HG03135 (cell line): ENCODE measurements around the gene ANK3.

Experiments
- ATAC-seq: cut with Tn5 transposase; IDR thresholded peaks from one replicate; pipeline ENCODE4 v1.9.1; 2021; ENCODE audit warnings: mild to moderate bottlenecking, moderate library complexity; ENCODE audit not compliant: unreplicated experiment

The ANK3 gene

DNA sequence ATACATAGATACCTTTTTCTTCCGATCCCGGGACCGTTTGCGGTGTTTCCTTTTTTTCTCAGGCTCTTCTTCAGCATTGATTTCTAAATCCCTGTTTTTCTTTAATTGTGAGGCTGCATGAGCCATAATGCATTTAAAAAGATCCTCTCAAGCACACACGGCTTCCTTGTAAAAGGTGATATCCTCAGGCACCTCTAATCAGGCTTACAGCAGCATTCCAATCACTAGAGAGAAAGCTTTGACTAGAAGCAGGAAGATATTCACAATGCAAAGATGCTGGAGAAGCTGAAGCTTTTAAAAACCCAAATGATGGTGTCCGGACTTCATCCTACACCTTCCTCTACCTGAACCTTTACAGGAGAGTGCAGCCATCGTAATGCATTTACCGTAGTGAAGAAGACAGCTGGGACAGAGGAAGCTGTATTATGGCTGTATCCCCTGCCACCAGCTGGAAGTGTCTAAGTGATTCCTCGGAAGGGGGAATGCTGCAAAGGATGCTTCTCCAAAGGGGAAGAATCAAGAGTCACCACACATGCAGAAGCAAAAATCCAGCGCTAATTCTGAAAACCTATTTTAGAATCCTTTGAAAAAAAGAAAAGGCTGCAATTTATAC, at the start of gene ANK3:
TSS of gene ANK3 (minus strand) at position 463 of the 613 bp plus-strand sequence. CDS start at position 126, 337 bp downstream.
- no peak for ATAC-seq

- no peak for ATAC-seq
These were observed 44.9 kb upstream of the ANK3 start for GRCh38 chr10:60434418-60435046.

GRCh38 chr10:60433684-60434083, 44.0 kb upstream of the ANK3 start:
- no peak for ATAC-seq

DNA sequence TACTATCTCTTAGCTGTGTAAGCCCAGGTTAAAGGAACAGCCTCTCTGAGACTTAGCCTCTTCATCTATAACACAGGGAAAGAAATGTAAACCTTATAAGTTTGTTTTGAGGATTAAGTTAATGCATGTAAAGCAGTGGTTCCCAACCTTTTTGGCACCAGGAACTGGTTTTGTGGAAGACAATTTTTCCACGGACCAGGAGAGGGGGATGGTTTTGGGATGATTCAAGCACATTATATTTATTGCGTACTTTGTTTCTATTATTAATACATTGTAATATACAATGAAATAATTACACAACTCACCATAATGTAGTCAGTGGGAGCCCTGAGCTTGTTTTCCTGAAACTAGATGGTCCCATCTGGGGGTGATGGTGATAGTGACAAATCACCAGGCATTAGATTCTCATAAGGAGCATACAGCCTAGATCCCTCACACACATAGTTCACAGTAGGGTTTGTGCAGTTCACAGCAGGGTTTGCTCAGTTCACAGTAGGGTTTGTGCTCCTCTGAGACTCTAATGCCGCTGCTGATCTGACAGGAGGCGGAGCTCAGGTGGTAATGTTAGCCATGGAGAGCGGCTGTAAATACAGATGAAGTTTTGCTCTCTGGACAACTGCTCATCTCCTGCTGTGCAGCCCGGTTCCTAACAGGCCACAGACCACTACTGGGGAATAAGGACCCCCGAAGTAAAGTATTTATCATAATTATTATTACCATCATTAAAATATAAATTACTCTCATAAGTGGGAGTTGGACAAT, 41.3 kb upstream of the ANK3 start:
- ATAC-seq: no peak

- ATAC-seq: no peak
These were observed 40.3 kb upstream of the ANK3 start for GRCh38 chr10:60430017-60430416.

- ATAC-seq: no peak
These were observed 39.6 kb upstream of the ANK3 start for GRCh38 chr10:60429084-60429849.

GRCh38 chr10:60428387-60428737, 38.7 kb upstream of the ANK3 start:
- ATAC-seq: no peak

DNA sequence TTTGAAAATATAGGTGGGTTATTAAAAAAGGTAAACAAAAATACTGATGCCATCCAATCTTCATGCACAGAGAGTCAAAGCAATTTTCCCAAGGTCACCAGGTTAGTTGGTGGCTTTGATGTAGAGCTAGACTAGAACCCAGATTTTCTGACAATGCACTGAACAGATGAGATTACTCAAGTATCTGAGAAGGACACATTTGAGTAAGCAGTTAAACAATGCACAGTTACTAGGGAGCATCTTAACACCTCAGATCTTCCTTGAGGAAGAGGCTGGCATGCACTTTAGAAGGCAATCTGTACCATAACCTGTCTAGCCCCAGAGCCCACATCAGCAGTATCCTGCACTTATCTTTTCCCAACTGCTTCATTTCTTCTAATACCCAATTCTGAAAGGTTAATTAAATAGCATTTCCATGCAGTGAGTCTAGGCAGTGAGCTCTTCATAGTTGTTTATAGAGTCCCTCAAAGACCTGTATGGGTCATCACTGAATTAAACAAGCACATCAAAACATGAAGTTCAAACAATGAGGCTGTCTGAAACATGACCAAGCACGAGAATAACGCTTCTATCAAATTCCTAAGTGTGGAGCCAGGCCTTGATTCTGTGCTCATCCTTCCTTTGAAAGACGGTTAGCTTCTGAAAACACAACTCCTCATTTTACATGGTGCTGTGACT, 38.2 kb upstream of the ANK3 start:
- no peak for ATAC-seq

GRCh38 chr10:60427148-60427547, 37.5 kb upstream of the ANK3 start:
- ATAC-seq: no peak

- no peak for ATAC-seq
These were observed 36.8 kb upstream of the ANK3 start for GRCh38 chr10:60426425-60426824.

GRCh38 chr10:60425392-60426110, 35.9 kb upstream of the ANK3 start:
- ATAC-seq: no peak

- ATAC-seq: no peak
These were observed 35.3 kb upstream of the ANK3 start for GRCh38 chr10:60424971-60425370.

DNA sequence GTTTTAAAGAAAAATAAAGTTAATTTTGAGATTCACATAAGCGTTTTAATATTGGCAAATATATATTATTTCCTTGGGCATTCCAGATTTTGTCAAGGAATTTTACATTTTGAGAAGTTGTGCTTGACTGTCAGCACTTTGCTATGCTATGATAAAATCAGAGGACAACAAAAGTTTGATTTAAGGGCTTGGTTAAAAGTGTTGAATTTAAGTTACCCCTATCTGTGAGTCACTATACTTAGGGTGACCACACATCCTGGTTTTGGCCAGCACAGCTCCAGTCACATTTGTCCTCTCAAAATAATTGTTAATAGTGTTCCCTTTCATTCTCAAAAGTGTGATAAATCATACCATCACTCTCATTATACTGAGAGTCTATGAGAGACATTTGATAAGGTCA, 34.2 kb upstream of the ANK3 start:
- ATAC-seq: no peak

DNA sequence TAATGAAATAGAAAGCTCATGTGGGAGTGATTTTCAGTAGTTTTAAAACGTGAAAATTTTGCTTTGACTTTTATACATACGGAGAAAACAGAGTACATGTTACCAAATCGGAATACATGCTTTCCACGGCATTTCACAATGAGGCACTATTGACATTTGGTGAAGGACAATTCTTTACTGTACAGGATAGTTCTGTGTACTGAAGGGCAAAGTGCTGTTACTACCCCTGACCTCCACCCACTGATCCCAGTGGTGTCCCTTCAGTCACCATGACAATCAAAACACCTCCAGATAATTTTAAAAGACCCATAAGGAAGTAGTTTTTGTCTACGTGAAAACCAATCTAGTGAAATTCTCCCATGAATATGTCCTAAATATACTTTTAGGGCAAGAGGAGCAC, 33.1 kb upstream of the ANK3 start:
- ATAC-seq: no peak

DNA sequence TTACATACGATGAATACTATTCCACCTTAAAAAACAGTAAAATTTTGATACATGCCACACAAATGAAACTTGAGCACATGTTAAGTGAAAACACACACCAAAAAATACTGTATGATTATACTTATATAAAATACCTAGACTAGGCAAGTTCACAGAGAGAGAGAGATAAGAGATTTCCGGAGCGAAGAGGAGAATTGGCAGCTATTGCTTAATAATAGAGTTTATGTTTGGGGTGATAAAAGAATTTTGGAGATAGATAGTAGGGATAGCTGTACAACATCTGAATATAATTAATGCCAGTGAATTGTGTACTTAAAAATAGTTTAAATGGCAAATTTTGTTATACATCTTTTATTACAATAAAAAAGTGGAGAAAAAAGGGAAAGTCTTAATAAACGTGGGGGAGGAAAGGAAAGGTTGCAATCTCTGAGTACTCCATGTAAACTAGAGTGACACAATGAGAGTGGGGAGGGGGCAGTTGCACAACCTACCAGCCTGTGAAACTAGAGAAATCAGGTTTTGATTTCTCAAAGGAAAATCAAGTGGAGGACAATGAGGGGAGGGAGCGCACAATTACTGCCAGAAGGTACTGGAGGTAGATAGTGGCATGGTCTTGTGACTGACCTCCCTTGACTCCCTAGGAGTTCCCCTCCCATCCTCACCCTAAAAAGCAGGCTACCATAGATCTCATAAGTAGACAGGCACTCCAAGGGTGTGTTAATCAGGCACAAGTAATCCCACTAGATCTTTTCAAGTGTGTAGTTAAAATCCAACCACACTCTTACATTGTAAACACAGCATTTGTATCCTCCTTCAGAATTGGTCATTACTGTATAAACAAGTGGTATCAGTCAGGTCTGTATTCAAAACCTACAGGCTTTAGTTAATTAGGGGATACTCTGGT, 31.6 kb upstream of the ANK3 start:
- ATAC-seq: no peak

DNA sequence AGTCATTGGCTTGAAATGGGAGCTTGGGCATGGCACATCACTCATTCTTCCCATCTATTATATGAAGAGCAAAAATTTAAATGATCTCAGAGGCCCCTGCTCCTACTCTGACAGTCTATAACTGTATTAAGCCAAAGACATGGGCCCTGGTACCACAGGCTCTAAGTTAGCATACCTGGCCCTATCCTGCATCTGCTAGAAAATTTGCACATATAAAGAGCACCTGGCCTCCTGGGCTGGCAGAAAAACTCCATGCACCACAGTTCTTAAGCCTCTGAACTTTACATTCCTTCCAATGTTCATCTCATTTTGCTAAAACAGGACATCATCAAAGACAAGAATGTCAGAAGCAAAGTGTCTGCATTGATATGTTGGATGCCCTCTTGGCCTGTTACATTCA, 29.6 kb upstream of the ANK3 start:
- no peak for ATAC-seq

- ATAC-seq: no peak
These were observed 28.2 kb upstream of the ANK3 start for GRCh38 chr10:60417901-60418300.

GRCh38 chr10:60417024-60417423, 27.3 kb upstream of the ANK3 start:
- ATAC-seq: no peak

DNA sequence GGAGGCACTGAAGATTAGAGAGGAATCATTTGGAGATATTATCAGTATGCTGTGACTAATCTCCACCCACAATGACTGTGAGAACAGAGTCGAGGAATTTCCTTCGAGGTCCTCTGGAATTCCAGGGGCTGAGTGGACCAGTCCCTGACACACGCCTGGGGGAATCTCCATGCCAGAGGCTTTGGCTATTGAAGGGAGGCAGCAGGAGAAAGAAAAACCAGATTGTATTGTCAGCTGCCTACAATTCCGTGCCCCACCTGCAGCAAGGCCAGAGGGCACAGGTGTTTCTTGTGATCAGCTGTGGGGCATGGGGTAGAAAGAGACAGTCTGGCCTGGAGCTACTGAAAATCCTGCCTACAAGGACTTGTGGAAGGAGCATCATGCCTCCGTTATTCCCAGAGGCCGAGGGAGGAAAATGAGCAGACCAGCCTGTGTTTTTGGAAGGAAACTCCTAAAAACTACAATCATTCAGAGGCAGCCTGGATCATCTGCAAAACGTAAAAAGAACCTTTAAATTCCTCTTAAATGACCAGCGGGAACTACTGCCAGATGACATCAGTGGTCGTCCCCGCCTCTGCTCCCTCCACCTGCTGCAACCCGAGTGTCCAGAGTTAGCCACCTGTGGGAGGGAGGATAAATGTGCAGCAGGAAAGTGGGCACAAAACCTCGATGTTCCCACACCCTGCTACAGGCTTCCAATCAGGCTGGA, 25.4 kb upstream of the ANK3 start:
- no peak for ATAC-seq
